Activated CD4-positive, alpha-beta T cell treated with anti-CD3 and anti-CD28 coated beads, Interleukin-2, Interleukin-6, amounts not matched to agents 100 ng/mL and 50 ng/mL, durations not matched to agents 16 hours and 8 hours (primary cell): ENCODE results near the gene FAM222A.
"Not testable (repeated sequence)": the region's sequence is repeated elsewhere in the genome, so short reads cannot be mapped to it uniquely, and the experiment has no call there.

ENCODE experiments used
- DNase-seq: peaks from one replicate; pipeline ENCODE4 v3.0.0-alpha.2; 2020

Gene FAM222A

GRCh38 chr12:109693653-109694600 is 19.7 kb upstream of the FAM222A start:
- no peak for DNase-seq

GRCh38 chr12:109694629-109695028 is 19.0 kb upstream of the FAM222A start:
- not testable (repeated sequence) for DNase-seq

DNA sequence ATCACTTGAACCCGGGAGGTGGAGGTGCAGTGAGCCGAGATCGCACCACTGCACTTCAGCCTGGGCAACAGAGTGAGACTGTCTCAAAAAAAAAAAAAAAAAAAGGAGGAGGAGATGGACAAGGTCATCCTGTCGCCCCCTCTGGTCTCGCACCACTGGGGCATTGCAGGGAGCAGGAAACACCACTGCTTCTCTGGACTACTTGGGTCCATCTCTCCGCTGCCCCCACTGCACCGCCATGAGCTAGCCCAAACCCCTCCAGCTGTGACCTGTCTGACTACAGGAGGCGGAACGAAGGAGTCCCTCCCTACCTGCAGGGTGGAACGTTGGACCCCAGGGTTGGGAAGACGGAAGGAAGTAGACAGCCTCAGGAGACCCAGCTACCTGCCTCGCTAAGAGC is 18.2 kb upstream of the FAM222A start:
- no peak for DNase-seq

DNA sequence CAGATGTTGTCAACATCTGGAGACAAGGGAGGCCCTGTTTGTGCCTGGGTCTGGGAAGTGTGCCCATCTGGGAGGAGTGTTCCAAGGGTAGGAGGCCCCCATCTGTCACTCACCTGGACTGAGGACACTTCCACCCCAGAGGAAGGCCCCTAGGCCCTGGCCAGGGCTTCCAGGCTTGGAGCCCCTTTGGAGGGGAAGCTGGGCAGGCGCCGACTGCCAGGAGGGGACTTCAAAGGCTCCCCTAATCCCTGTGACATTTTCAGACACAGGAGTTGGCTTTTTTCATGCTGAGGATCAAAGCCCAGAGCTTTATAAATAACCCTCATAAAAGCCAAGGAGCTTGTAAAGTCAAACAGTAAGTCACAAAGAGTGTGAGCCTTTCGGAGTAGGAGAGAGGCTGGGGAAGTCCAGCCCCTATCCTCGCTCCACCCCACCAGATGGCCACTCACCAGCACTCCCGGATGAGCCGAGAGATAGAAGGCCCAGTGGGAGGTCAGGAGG is 17.6 kb upstream of the FAM222A start:
- no peak for DNase-seq

DNA sequence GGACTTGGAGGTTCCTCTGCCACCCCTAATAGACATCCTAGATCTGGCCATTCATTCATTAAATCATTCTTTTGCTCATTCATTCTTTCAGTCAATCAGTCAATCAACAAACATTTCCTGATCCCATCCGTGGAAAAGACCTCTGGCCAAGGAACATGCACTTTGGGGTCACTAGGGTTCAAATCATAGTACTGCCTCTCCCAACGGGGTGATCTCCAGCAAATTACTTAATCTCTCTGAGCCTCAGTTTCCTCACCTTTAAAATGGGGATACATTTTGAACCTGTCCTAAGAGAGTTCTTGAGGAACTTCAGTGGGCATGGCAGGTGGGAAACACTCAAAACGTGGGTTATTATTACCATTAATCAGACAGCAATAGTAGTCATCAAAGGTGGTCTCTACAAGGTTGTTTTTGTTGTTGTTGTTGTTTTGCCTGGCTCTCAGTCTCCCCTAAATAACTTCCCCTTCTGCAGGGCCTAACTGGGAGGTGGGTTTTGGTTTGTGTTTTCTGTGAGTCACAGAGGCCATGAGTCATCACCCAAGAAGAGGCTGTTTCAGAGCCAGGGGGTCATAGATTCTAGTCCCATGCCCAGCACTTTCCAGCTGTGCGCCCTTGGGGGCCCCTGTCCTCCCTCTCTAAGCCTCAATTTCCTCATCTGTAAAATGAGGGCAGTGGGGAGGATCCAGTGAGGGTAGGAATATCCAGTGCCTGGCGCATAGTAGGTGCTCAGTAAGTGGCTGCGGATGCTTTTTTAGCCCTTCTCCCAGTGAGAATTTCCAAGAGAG is 16.9 kb upstream of the FAM222A start:
- no peak for DNase-seq

- no peak for DNase-seq
These were observed 16.4 kb upstream of the FAM222A start for GRCh38 chr12:109697270-109697553.

- DNase-seq: no peak
These were observed 15.7 kb upstream of the FAM222A start for GRCh38 chr12:109697877-109698468.

- DNase-seq: no peak
These were observed 14.8 kb upstream of the FAM222A start for GRCh38 chr12:109698820-109699219.

DNA sequence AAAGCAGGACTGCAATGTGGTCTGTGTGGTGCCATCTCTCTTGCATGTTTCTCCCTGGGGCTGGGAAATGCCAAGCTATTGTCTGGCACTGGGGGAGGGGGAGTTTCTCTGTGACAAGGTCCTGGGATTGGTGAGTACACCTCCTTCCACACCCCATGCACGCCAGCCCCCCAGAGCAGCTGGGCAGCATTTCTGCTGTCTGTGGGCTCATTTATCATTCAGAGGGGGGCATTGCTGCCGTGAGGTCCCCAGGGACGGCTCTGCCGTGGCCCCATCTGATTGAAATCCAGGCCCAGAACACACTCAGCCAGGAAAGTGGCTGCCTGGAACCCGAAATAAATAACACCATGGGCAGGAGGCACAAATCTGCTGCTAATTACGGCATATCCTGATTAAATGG is 12.6 kb upstream of the FAM222A start:
- DNase-seq: no peak

DNA sequence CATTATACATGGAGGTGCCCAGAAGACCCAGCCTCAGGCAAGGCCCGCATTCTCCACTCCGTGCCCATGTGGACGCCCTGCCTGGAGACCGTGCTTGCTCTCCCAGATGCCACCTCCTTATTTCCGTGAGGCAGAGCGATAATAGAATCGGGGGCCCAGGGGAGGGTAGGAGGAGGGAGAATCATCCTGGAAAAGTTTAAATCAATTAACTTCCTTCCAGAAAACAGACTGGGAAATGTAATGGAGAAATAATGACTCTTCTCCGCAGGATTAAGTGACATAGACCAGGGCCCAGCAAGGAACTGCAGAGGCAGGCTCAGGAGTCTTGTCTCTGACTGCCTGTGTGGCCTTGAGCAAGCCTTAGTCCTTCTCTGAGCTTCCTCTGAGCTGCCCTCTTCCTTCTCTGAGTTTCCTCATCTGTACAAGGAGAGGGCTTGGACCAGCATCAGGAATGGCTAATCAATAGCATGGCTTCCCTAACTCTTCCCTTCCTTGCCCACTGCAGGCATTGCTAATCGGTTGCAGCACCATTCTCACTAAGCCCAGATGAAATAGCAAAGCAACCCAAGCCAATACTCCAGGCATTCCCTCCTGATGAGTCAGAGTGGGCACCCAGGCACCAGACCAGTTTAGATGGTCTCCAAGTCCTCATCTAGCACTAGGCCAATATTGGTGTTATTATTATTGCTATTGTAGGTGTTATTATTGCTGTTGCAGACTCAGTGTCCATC is 11.3 kb upstream of the FAM222A start:
- no peak for DNase-seq

DNA sequence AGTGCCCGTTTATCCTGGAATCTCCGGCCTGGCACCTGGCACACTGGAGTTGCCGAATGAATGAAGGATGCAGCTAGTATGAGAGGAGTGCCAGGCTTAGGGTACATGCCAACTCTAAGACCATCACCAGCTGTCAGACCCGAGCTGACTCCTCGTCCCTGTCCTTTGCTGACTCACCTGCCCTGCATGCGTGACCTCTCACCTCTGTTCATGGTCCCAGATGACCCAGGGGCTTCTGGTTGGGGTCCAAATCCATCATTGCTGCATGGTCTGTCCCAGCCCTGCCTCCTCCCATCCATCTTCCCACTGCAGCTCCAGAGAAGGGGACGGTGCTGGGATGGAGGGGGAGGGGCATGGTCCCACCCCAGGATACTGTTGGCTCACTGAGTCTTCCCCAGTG is 9.9 kb upstream of the FAM222A start:
- DNase-seq: no peak

DNA sequence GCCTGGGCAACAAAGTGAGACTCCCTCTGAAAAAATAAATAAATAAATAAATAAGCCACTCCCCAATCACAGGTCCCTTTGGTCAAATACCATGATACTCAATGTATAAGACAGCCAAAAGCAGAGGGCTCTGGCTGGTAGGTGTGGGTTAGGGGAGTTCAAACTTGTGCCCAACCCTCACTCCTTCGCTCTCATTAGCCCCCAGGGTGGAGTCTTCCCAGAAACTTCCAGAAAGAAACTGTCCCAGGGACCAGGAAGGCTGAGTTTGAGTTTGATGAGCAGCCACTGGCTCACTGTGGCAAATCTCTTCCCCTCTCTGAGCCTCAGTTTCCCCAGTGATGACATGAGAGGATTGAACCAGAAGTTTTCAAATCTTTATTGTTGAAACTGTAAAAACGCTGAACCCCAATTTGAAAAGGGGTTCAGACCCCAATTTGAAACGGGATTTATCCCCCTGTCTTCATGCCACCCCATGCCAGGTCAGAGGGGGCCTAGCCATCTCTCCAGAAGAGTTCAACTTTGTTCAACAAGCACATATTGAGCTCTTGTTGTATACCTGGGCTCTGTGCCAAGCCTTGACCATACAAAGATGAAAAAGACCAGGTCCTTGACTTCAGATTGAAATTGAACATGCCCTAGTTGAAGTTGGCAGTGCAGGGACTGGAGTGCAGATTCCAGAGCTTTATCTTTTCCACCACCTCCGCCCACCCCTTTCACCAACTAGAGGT is 9.1 kb upstream of the FAM222A start:
- DNase-seq: no peak

GRCh38 chr12:109705291-109705690 is 8.3 kb upstream of the FAM222A start:
- DNase-seq: no peak

- DNase-seq: no peak
These were observed 7.3 kb upstream of the FAM222A start for GRCh38 chr12:109706398-109706746.

DNA sequence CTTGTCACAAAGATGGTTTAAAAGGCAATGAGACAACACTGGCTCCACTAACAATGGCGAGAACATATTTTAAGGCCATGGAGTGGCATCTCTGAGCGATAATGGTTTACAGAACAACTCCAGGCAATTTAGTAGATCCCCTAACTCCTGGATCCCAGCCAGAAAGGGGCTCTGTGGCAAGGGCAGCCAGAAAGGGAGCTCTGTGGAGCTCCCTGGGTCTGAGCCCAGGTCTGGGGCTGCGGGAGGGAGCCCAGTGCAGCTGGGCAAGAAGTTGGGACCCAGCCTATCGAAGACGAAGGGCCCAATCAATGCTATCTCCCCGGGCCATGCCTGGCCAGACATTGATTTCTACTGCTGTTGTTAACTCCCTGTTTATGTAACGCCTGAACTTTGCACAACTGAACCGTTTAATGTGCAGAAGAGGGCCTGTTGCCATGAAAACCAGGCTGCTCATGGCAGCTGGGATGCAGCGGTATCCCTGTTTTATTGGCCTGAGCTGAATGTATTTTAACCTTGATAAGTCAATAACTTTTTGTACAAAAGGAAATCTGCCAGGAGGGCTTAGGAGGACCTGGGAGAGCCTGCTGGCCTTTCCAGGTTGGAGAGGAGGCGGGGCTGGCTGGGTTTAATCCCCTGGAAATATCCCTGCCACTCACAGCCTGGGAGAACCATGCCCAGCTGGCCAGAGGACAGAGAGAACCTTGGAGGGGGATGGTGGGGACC is 6.7 kb upstream of the FAM222A start:
- DNase-seq: no peak

- no peak for DNase-seq
These were observed 6.2 kb upstream of the FAM222A start for GRCh38 chr12:109707470-109707821.

DNA sequence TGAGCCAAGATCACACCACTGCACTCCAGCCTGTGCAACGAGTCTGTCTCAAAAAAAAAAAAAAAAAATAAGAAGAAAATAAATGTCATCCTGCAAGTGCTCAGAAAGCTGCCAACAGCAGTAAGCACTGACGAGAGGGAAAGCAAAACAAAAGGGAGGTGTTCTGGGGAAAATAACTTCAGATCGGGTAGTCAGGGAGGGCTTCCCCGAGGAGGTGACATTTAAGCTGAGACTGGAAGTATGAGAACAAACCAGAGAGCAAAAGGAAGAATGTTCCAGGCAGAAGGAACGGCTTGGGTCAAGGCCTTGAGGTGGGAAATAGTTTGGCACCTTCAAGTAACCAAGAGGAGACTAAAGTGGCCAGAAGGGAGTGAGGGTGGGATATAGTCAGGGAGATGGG is 4.7 kb upstream of the FAM222A start:
- no peak for DNase-seq

GRCh38 chr12:109709401-109709991 is 4.1 kb upstream of the FAM222A start:
- no peak for DNase-seq

- no peak for DNase-seq
These were observed 3.3 kb upstream of the FAM222A start for GRCh38 chr12:109710205-109710746.

DNA sequence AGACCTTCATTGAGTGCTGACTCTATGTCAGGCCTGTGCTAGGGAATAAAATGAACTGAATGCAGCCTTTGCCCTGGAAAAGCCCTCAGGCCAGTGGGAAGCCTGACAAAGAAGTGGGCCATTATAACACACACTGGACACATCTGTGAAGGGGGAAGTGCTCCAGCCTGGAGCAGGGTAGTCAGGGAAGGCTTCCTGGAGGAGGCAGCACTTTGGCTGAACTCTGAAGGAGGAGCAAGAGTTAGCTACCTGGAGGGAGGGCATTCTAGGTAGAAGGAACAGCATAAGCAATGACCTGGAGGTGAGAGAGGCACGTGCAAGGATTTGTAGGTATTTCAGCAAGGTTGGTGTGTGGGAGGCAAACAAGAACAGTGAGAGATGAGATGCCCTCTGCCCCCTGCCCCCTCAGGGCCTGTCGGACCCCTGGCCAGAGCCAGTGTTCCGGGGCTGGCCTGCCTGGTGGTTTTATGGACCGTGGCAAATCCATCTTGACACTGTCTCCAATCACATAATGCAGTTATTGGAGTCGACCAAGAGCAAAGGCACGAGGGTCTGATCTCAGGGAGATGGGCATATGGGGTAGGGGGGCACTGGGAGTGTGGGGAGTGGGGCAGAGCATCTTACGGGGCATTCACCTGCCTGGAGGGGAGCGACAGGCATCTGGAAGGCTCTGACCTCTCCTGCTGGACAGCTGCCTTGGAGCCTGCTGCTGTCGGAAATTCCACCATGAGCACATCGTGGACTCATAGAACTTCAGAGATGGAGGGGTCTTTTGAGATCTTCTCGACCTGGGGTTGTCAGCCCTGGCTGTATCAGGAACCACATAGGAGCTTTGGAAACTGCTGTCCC is 2.7 kb upstream of the FAM222A start:
- DNase-seq: no peak
